ENCODE results near the gene SAPCD2.
"Not testable (repeated sequence)": the region's sequence is repeated elsewhere in the genome, so short reads cannot be mapped to it uniquely, and the experiment has no call there.

The SAPCD2 gene

GRCh38 chr9:137064880-137065164 lies 5.5 kb downstream of the SAPCD2 start:
- DNase-seq, result no peak

- no peak for DNase-seq
These were observed 6.1 kb downstream of the SAPCD2 start for GRCh38 chr9:137064027-137064879.

GRCh38 chr9:137063311-137064026 lies 6.9 kb downstream of the SAPCD2 start:
- DNase-seq, result no peak

- DNase-seq, result not testable (repeated sequence)
These were observed 7.6 kb downstream of the SAPCD2 start for GRCh38 chr9:137062798-137063197.

GRCh38 chr9:137062384-137062783 lies 8.0 kb downstream of the SAPCD2 start:
- no peak for DNase-seq

- no peak for DNase-seq
These were observed 11.7 kb downstream of the SAPCD2 start for GRCh38 chr9:137058521-137059234.

- no peak for DNase-seq
These were observed 12.8 kb downstream of the SAPCD2 start for GRCh38 chr9:137057545-137057944.

GRCh38 chr9:137056739-137057415 lies 13.5 kb downstream of the SAPCD2 start:
- DNase-seq, result no peak

GRCh38 chr9:137055385-137056364 lies 14.7 kb downstream of the SAPCD2 start:
- DNase-seq, result peak; percentile 60

GRCh38 chr9:137054932-137055384 lies 15.4 kb downstream of the SAPCD2 start:
- DNase-seq, result no peak

- no peak for DNase-seq
These were observed 16.1 kb downstream of the SAPCD2 start, which contains the start of gene ENTPD2 for GRCh38 chr9:137053944-137054931. Gene ENTPD2, minus strand, starts transcription at chr9:137054061. Its CDS starts 64 bp downstream, at chr9:137053997.

- DNase-seq, result no peak
These were observed 17.1 kb downstream of the SAPCD2 start for GRCh38 chr9:137052998-137053943.

GRCh38 chr9:137052293-137052692 lies 18.1 kb downstream of the SAPCD2 start:
- no peak for DNase-seq

- no peak for DNase-seq
These were observed 19.1 kb downstream of the SAPCD2 start for GRCh38 chr9:137051145-137051724.

GRCh38 chr9:137050570-137050969 lies 19.8 kb downstream of the SAPCD2 start:
- DNase-seq, result no peak

GRCh38 chr9:137049544-137050449 lies 20.6 kb downstream of the SAPCD2 start:
- no peak for DNase-seq

All from right kidney (tissue), 1 donor.